Neutrophil (primary cell): Measurements from ENCODE around the gene HOXC6.

ENCODE experiments used
- H3K27ac ChIP-seq: fragments of 200-600 bp; sonication (generic); 2 replicates; pipeline ENCODE4 v1.5.1; 2016; ENCODE audit warnings: mild to moderate bottlenecking, moderate library complexity
- H3K27me3 ChIP-seq: fragments of 200-600 bp; sonication (generic); 2 replicates; pipeline ENCODE4 v1.6.0; 2016; ENCODE audit warnings: mild to moderate bottlenecking
- H3K36me3 ChIP-seq: fragments of 200-600 bp; sonication (generic); 2 replicates; pipeline ENCODE4 v1.5.1; 2017
- H3K4me1 ChIP-seq, 2 experiments: fragments of 200-600 bp in 1 of 2; sonication (generic) in 1 of 2; 1 replicate in 1 of 2; 2 replicates in 1 of 2; pipeline versions ENCODE4 v1.5.1 to v1.6.1; 2013 to 2016; ENCODE audit warnings: low read depth in 1 of 2, low read length in 1 of 2, mild to moderate bottlenecking in 1 of 2, moderate library complexity in 1 of 2; ENCODE audit not compliant: control insufficient read depth in 1 of 2, insufficient read depth in 1 of 2
- H3K4me3 ChIP-seq, 2 experiments: fragments of 200-600 bp in 1 of 2; sonication (generic) in 1 of 2; 1 replicate in 1 of 2; 2 replicates in 1 of 2; pipeline ENCODE4 v1.5.1; 2013 to 2016; ENCODE audit warnings: low read depth in 1 of 2, low read length in 1 of 2, mild to moderate bottlenecking in 1 of 2, moderate library complexity in 1 of 2
- H3K9me3 ChIP-seq: fragments of 200-600 bp; sonication (generic); 2 replicates; pipeline ENCODE4 v1.5.1; 2016
- TF ChIP-seq, protein P1 (sequence below): fragments of 200-600 bp; sonication (generic); IDR thresholded peaks from 2 replicates; pipeline ENCODE4 v1.5.1; 2016; ENCODE audit warnings: antibody characterized with exemption

The HOXC6 gene

DNA sequence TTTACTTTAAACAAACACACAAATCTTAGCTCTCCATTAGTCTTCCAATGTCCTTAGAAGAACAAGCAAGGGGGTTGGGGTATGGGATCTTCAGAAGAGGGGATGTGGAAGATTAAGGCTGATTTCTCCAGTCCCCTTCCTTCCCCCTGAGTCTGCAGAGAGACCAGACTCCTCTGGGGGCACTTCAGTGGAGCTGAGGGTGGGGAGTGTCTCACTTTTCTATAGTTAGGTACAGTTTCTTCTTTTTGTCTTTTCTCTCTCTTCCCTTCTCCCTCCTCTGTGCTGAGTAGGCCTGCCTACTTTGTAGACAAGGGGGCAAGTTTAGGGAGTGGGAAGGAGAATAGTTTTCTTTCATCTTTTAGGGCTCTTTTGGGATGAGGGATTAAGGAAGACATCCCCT lies 27.9 kb downstream of the HOXC6 start:
- no peak overlapping the region for H3K27ac ChIP-seq
- TF ChIP-seq, protein P1, sequence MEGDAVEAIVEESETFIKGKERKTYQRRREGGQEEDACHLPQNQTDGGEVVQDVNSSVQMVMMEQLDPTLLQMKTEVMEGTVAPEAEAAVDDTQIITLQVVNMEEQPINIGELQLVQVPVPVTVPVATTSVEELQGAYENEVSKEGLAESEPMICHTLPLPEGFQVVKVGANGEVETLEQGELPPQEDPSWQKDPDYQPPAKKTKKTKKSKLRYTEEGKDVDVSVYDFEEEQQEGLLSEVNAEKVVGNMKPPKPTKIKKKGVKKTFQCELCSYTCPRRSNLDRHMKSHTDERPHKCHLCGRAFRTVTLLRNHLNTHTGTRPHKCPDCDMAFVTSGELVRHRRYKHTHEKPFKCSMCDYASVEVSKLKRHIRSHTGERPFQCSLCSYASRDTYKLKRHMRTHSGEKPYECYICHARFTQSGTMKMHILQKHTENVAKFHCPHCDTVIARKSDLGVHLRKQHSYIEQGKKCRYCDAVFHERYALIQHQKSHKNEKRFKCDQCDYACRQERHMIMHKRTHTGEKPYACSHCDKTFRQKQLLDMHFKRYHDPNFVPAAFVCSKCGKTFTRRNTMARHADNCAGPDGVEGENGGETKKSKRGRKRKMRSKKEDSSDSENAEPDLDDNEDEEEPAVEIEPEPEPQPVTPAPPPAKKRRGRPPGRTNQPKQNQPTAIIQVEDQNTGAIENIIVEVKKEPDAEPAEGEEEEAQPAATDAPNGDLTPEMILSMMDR, result no peak
- H3K27me3 ChIP-seq, result peaks cover 100% of the 10 kb centered on the region
- H3K9me3 ChIP-seq, result no peaks in the 10 kb centered on the region
- H3K4me3 ChIP-seq, result no peak overlapping the region
- no peaks in the 10 kb centered on the region for H3K4me1 ChIP-seq
- no peaks in the 10 kb centered on the region for H3K36me3 ChIP-seq

DNA sequence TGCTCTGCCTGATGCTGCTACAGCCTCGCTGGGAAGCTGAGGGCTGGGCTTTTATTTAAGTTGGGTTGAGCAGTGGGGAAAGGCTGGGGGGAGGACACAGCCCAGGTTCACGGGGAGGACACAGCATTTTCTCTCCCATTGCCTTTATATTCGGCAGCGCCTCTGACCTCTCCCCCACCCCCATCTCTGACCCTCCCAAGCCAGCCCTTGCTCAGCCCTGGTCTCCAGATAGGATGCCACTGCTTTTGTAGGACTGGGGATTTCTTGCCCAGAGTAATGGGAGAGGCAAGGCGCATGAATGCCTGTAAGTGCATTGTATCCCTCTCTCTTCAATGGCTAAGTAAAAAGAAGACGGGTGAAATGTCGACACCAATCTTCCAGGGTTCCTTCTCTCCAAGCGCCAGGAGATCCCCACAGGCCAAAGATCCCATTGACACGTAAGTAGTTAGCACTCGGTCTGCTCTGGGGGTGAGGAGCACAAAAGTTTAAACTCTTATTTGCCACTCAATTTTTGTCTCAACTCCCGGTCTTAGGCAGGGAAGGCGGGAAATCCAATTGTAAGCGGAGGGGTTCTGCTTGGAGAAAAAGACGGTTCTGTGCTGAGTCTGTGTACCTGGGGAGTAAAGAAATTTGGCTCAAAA lies 30.0 kb downstream of the HOXC6 start:
- Histone ChIP-seq H3K27me3 (peaks cover 100% of the 10 kb centered on the region), H3K4me1 (no peaks in the 10 kb centered on the region), H3K27ac (no peak overlapping the region)

DNA sequence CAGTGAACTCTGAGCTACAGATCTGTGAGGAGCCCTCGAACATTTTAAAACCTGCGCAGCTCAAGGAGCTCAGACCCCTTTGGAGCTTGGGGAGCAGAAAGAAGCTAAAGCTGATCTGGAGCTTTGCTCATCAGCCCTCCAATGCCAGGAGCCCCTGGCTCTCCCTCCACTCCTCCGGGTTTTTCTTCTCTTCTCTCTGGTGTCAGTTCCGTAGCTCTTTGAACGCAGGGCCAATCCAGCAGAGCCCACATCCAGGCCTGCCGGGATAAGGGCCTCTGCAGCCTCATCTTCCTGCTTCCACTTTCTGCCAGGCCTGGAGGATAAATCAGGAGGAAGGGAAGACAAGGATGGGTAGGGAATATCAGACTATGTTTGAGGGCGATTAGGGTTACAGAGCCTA lies 31.4 kb downstream of the HOXC6 start:
- Histone ChIP-seq H3K27ac (no peak overlapping the region), H3K4me1 (no peaks in the 10 kb centered on the region), H3K36me3 (no peaks in the 10 kb centered on the region), H3K27me3 (peaks cover 100% of the 10 kb centered on the region), H3K4me3 (no peak overlapping the region), H3K9me3 (no peaks in the 10 kb centered on the region)
- TF ChIP-seq, protein P1, result no peak

More for the DNA sequence above, 30.0 kb downstream of the HOXC6 start:
- Histone ChIP-seq H3K36me3 (no peaks in the 10 kb centered on the region), H3K9me3 (no peaks in the 10 kb centered on the region), H3K4me3 (no peak overlapping the region)
- TF ChIP-seq, protein P1, result no peak

DNA sequence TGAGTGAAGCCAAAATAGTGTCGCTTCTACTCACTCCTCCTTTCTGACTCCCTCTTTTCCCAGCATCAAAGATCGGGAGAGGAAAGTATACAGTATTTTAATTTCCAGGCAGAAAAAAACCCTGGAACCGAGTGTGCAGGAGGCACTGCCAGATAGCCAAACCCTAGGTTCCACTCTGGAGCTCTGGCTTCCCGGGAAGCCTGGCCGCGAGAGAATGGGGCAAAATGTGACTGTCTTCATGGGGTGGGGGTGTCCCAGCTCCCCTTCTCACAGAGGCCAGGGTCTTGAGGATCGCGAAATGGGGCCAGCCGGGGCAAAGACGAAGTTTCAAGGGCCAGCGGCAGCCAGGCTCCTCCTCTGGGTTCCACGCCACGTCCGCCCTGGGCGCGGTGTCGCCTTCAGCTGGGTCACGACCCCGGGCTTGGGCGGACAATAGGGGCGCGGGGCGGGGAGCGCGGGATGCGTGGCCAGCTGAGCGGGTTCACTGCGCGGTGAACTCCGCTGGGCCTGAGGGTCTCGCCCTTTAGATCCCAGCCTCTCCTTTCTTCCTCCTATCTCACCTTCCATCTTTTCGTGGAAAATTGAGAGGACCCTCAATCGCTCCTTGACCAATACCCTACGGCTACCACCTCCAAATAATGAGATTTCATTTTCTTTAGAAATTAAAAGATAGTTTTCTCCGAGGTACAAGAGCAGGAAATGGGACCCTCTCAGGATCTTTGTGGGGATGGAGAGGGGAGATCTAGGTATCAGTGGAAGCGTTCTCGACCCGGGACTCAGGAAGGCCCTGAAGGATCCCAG lies 32.1 kb downstream of the HOXC6 start:
- TF ChIP-seq, protein P1, result no peak
- Histone ChIP-seq H3K36me3 (no peaks in the 10 kb centered on the region), H3K4me3 (no peak overlapping the region), H3K27ac (no peak overlapping the region), H3K9me3 (no peaks in the 10 kb centered on the region), H3K27me3 (peaks cover 100% of the 10 kb centered on the region), H3K4me1 (no peaks in the 10 kb centered on the region)

DNA sequence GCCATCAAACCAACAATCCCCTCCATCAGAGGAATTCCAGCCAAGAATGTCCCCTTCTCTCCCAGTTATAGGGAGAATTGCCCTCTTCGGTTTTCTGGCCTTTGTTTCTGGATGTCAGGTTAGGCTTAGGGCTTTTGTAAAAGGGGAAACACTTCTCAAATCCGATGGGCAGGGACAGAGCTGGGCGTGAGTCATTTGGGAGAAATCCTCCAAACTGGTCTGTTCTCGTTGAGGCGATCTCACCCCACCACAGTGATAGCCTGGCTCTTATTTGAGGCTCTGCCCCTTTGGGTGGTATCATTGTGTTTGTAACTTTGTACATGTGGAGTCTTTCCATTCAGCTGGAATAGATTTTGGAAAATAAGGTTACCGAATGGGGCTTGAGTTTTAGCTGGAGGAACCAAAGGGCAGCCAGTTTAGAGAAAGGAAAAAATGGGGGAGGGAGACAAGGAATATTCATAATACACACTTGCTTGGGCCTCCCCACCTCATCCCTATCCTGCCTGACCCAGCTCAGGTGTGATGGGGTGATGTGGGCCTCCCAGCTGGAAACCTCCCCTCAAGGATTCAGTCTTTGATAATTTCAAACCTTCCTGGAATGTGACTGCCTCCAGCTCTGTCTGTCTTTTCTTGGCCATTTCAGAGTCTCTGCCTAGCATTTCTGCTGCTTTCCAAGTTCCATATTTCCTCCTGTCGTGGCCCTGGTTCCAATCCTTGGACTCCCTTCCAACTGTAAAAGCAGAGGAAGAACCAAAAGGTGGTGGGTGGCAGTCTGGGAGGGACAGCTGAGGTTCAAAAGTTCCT lies 32.9 kb downstream of the HOXC6 start:
- no peaks in the 10 kb centered on the region for H3K36me3 ChIP-seq
- H3K4me1 ChIP-seq, result no peaks in the 10 kb centered on the region
- no peak overlapping the region for H3K4me3 ChIP-seq
- H3K27me3 ChIP-seq, result peaks cover 100% of the 10 kb centered on the region
- H3K9me3 ChIP-seq, result no peaks in the 10 kb centered on the region
- H3K27ac ChIP-seq, result no peak overlapping the region
- TF ChIP-seq, protein P1, result no peak
